ENCODE data around the gene AHR. TPM values are rescaled to one million over a fixed set of nuclear protein-coding genes. Genes with fewer than 3 reads are reported as not detected.

AHR gene
- total RNA-seq, 1 experiment from 2014 or later = 39.0 TPM

DNA sequence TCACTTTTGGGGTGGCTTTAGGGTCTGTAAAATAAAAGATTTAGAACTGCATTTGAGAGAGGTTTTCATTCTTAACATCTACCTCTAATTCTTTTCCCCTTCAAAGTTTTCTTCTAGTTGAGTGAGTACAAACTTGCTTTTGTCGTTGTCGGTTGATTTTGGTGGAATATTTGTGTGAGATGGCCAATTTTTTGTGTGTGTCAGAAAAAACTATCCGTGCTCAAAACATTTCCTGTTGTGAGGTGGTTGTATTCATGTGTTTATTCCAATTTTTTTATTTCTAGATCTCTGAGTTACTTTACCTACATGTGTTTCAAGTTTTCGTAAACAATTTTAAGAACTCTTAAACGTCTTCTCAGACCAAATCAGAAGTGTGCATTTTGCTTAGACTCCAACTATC lies 1.6 kb downstream of the AHR start:
- Mint-ChIP-seq H3K36me3 (ENCODE audit: insufficient read depth, unreplicated experiment) (peaks cover 12% of the 10 kb centered on the region), H3K27ac (ENCODE audit: unreplicated experiment) (peak overlapping the region; percentile 63), H3K9me3 (ENCODE audit: unreplicated experiment) (peaks cover 15% of the 10 kb centered on the region), H3K27me3 (ENCODE audit: insufficient read depth, unreplicated experiment) (no peaks in the 10 kb centered on the region), H3K4me3 (ENCODE audit: unreplicated experiment) (peak overlapping the region; percentile 87), H3K4me1 (ENCODE audit: low read depth, unreplicated experiment) (peaks cover 18% of the 10 kb centered on the region)
- Histone ChIP-seq H3K9me3 (no peaks in the 10 kb centered on the region), H3K36me3 (ENCODE audit: control insufficient read depth, insufficient read depth, low read length) (no peaks in the 10 kb centered on the region), H3K27me3 (replicated peaks; ENCODE audit: control insufficient read depth, insufficient read depth, low read length) (no peaks in the 10 kb centered on the region), H3K4me3 (ENCODE audit: low read depth, low read length) (peak overlapping the region; percentile 97), H3K4me1 (peaks cover 13% of the 10 kb centered on the region; the same call in 1 of the 2 replicates)
- TF ChIP-seq, protein P1, sequence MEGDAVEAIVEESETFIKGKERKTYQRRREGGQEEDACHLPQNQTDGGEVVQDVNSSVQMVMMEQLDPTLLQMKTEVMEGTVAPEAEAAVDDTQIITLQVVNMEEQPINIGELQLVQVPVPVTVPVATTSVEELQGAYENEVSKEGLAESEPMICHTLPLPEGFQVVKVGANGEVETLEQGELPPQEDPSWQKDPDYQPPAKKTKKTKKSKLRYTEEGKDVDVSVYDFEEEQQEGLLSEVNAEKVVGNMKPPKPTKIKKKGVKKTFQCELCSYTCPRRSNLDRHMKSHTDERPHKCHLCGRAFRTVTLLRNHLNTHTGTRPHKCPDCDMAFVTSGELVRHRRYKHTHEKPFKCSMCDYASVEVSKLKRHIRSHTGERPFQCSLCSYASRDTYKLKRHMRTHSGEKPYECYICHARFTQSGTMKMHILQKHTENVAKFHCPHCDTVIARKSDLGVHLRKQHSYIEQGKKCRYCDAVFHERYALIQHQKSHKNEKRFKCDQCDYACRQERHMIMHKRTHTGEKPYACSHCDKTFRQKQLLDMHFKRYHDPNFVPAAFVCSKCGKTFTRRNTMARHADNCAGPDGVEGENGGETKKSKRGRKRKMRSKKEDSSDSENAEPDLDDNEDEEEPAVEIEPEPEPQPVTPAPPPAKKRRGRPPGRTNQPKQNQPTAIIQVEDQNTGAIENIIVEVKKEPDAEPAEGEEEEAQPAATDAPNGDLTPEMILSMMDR (IDR thresholded peaks at IDR 0.05; ENCODE audit: insufficient read depth in 1 of 2, low read depth in 1 of 2, low read length in 1 of 2, severe bottlenecking in 1 of 2, unreplicated experiment in 1 of 2) = no peak
- no peak for DNase-seq
- BruUV-seq (replicated peaks) = TSS peak; percentile 28
- ChIA-PET POLR2A (no interaction called here), CTCF (no interaction called here)
- intact Hi-C loops (cut with micrococcal nuclease; ENCODE audit: unreplicated experiment) = loop anchor here (5.0 kb wide), 2 partner anchors 207 to 408 kb away; no protein-coding TSS in a partner anchor

DNA sequence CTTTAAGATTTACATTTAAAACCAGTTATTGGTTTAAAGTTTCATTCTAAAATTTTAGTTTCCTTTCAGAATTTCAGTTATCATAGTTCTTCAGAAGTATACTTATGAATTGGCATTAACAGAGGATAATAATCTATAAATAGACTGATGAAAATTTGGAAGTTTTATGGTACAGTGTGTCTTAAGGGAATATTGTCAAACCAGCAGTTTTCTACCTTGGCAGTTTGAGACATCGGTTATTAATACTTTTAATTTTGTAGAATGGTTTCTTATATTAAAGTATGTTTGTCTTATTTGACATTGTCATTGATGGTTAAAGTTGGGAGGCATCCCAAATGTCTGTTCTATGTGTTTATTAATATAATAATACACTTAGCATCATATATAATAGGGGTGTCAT lies 2.0 kb downstream of the AHR start:
- H3K4me3 Mint-ChIP-seq (ENCODE audit: unreplicated experiment) = peak overlapping the region; percentile 87
- H3K27me3 Mint-ChIP-seq (ENCODE audit: insufficient read depth, unreplicated experiment) = no peaks in the 10 kb centered on the region
- TF ChIP-seq, protein P1 (IDR thresholded peaks at IDR 0.05; ENCODE audit: insufficient read depth in 1 of 2, low read depth in 1 of 2, low read length in 1 of 2, severe bottlenecking in 1 of 2, unreplicated experiment in 1 of 2) = no peak
- no peaks in the 10 kb centered on the region for H3K27me3 ChIP-seq (replicated peaks; ENCODE audit: control insufficient read depth, insufficient read depth, low read length)
- BruUV-seq (replicated peaks) = no TSS peak
- no peaks in the 10 kb centered on the region for H3K9me3 ChIP-seq
- H3K36me3 Mint-ChIP-seq (ENCODE audit: insufficient read depth, unreplicated experiment) = peaks cover 12% of the 10 kb centered on the region
- peaks cover 15% of the 10 kb centered on the region for H3K9me3 Mint-ChIP-seq (ENCODE audit: unreplicated experiment)
- peaks cover 22% of the 10 kb centered on the region for H3K4me1 Mint-ChIP-seq (ENCODE audit: low read depth, unreplicated experiment)
- intact Hi-C loops (cut with micrococcal nuclease; ENCODE audit: unreplicated experiment) = loop anchor here (5.0 kb wide), 2 partner anchors 207 to 408 kb away; no protein-coding TSS in a partner anchor
- H3K27ac Mint-ChIP-seq (ENCODE audit: unreplicated experiment) = no peak overlapping the region
- H3K4me3 ChIP-seq (ENCODE audit: low read depth, low read length) = peak overlapping the region; percentile 97
- ChIA-PET CTCF (no interaction called here), POLR2A (no interaction called here)
- H3K4me1 ChIP-seq = peaks cover 13% of the 10 kb centered on the region; the same call in 1 of the 2 replicates
- no peaks in the 10 kb centered on the region for H3K36me3 ChIP-seq (ENCODE audit: control insufficient read depth, insufficient read depth, low read length)
- no peak for DNase-seq

DNA sequence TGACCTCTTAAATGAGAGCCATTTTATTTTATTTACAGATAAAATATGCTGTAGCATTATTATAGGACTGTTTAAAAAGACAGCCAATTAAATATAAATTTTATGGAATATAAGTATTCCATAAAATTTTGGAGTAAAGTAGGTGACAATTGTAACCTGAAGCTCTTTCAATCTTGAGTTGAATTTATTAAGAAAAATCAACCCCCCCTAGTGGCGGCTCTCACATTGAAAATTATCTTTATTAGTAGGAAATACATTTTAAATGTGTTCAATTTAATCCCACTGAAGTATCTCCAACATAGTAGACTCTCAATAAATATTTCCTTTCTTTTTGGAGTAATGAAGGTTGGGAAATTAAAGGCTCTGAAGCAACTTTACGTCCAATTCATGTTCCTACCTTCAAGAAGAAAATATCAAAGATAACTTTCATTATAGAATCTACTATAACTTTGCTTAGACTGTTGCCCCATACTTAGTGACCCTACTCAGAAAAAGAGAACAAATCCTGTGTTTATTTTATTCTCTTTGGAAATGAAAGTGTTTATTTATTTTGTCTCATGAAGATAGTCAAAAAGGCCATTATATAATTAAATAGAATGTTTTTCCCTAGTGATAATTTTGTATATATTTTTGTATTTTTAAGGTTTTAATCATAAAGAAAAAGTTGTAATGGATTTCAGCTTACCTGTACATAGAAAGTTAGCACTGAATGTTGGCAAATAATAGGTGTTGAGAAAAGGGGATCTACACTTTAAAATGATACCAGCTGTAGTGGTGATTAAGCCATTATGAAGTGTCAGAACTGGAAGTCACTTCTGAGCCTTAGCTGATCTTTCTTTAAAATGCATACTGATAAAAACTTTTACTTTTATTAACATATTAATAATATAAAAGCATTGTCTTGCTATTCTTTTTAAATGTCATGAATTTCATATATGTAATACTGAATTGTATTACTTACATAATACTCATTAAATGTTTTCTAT lies 3.3 kb downstream of the AHR start:
- H3K4me3 Mint-ChIP-seq (ENCODE audit: unreplicated experiment) = no peak overlapping the region

More for the DNA sequence above, 3.3 kb downstream of the AHR start:
- intact Hi-C loops (cut with micrococcal nuclease; ENCODE audit: unreplicated experiment) = loop anchor here (2.0 to 5.0 kb wide), 3 partner anchors 206 to 409 kb away; no protein-coding TSS in a partner anchor
- ChIA-PET CTCF (interaction anchor here (0.6 to 1.6 kb wide), 5 partner anchors 317 to 410 kb away, joined by 4 to 10 read pairs (median 5); no protein-coding TSS in a partner anchor), POLR2A (no interaction called here)
- H3K27me3 Mint-ChIP-seq (ENCODE audit: insufficient read depth, unreplicated experiment) = no peaks in the 10 kb centered on the region
- H3K27ac Mint-ChIP-seq (ENCODE audit: unreplicated experiment) = no peak overlapping the region
- H3K9me3 ChIP-seq = no peaks in the 10 kb centered on the region
- peaks cover 16% of the 10 kb centered on the region for H3K4me1 ChIP-seq
- no peaks in the 10 kb centered on the region for H3K36me3 ChIP-seq (ENCODE audit: control insufficient read depth, insufficient read depth, low read length)
- H3K4me3 ChIP-seq (ENCODE audit: low read depth, low read length) = peak overlapping the region; percentile 20
- peaks cover 12% of the 10 kb centered on the region for H3K36me3 Mint-ChIP-seq (ENCODE audit: insufficient read depth, unreplicated experiment)
- no peaks in the 10 kb centered on the region for H3K27me3 ChIP-seq (replicated peaks; ENCODE audit: control insufficient read depth, insufficient read depth, low read length)
- BruUV-seq (replicated peaks) = no TSS peak
- H3K9me3 Mint-ChIP-seq (ENCODE audit: unreplicated experiment) = peaks cover 14% of the 10 kb centered on the region
- DNase-seq = peak in 1 of 2 experiments; percentile 52
- TF ChIP-seq, protein P1 (IDR thresholded peaks at IDR 0.05; ENCODE audit: insufficient read depth in 1 of 2, low read depth in 1 of 2, low read length in 1 of 2, severe bottlenecking in 1 of 2, unreplicated experiment in 1 of 2) = peak; percentile 60 to 81
- peaks cover 23% of the 10 kb centered on the region for H3K4me1 Mint-ChIP-seq (ENCODE audit: low read depth, unreplicated experiment)

All from Caco-2 (cell line).